GM19397 (cell line): ENCODE data around the gene APOBEC4.
A peak's percentile ranks its signal among the peaks of the same experiment; 100 is the strongest.
"Not testable (repeated sequence)": the region's sequence is repeated elsewhere in the genome, so short reads cannot be mapped to it uniquely, and the experiment has no call there.

Experiments used
- ATAC-seq: cut with Tn5 transposase; IDR thresholded peaks from one replicate; pipeline ENCODE4 v1.9.1; 2021; ENCODE audit warnings: mild to moderate bottlenecking, moderate library complexity; ENCODE audit not compliant: unreplicated experiment

The APOBEC4 gene, protein sequence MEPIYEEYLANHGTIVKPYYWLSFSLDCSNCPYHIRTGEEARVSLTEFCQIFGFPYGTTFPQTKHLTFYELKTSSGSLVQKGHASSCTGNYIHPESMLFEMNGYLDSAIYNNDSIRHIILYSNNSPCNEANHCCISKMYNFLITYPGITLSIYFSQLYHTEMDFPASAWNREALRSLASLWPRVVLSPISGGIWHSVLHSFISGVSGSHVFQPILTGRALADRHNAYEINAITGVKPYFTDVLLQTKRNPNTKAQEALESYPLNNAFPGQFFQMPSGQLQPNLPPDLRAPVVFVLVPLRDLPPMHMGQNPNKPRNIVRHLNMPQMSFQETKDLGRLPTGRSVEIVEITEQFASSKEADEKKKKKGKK

DNA sequence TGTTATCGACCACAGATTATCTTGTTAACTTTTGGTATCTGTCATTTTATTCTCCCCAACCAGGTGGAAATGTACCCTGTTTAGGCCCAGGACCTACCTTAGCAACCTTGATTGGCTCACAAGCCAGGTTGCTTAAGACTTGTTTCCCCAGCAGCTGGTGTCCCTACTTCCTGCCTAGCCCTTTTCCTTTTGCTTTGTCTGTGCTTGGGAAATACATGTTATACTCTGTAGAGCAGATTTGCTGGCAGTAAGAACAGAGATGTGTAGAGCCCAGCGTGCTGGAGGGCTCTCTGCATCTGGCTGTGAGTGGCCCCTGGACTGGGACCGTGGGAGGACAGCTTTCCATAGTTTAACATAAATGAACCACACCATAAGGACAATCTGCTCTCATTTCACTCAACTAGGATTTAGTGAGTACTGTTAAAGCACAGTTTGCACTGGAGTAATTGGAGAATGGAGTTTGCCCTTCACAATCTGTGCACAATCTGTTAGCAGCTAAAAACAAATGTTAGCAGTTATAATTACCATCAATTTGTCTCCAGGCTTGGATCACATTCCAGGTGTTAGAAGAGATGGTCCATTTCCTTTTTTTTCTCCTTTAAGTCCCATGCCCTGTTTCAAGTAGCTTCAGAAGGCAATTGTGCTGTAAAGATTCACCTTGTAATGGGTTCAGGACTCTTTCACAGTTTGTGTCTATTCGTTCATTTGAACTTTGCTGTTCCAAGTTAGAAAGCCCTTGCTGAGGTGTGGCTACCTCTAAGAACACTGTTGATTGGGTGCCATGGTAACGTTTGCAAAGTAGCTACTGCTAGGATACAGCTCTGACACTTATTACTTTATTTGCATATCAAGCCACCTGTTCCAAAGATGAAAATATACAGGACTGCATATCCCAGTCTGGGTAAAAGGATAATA lies at the start of gene APOBEC4:
Gene APOBEC4, minus strand, starts transcription at position 770 of the 915 bp plus-strand sequence. CDS start 4,535 bp downstream, outside the sequence.
- no peak for ATAC-seq

DNA sequence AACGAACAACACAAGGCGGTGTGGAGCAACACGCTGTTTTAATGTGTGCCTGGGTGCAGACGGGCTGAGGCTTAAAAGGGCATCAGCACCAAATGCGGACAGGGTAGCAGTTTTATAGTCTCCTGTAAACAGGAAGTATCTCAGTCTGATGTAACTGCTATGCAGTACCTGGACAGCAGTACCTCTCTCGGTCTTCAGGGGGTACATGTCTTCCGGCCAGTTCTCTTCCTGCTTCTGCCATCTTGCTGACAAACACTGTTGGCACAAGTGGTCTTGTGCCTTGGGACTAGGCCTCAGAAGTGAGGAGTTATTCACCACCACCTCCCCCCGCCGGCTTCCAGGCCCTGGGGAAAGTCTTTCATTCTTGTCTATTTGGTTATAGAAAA lies 49.7 kb upstream of the APOBEC4 start:
- no peak for ATAC-seq

DNA sequence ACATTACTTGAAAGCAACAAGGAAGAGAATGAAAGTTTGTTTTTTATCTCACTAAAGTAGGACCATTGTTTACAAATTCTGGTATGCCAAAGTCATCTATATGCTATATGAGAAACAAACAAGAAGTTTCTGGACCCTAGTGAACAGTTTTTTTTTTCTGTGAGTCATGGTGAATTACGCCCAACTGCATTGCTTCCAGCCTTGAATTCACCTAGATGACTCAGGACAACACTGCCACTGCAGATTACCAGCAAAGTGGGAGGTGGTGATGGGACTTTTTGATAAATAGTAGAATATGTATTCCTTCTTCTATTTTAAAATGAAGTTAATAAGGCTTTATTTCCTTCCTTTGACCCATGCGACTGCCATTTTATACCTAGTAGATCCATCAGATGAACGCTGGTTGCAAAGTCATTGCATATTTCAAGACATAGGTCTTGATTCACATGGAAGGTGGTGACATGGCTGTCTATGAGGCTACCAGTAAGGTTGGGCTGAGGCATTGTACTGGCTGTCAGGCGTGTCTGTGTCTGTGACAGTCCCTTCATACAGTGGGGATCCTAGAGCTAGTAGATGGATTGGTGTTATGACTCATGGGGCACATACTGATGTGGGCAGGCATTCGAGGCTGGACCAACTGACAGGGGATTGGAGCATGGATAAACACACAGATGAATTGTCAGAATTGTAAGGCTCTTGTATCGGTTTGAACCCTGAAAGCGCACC lies 49.1 kb upstream of the APOBEC4 start:
- ATAC-seq: no peak

DNA sequence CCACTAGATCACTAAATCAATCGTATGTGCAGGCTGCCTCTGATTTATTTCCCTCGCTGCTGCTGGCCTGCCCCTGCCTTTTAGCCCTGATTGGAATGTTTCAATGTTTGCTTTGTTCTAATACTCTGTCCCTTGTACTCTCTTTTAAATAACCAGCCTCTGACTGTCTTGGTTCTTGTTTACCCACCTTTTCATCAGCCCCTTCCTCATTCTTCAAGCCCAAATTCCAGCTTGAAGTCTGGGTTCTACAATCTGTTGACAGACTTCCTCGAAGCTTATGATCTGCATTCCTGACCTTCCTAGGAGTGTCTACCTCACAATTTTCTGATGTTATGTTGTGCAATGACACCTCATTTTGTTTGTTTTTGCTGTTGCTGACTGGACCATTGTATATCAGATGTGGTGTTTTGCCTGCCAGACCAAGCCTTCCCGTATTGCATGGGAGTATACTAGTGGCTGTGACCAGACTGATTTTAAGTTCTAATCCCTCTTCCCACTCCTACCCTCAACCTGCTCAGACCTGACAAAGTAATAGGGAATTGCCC lies 46.6 kb upstream of the APOBEC4 start:
- ATAC-seq: no peak

DNA sequence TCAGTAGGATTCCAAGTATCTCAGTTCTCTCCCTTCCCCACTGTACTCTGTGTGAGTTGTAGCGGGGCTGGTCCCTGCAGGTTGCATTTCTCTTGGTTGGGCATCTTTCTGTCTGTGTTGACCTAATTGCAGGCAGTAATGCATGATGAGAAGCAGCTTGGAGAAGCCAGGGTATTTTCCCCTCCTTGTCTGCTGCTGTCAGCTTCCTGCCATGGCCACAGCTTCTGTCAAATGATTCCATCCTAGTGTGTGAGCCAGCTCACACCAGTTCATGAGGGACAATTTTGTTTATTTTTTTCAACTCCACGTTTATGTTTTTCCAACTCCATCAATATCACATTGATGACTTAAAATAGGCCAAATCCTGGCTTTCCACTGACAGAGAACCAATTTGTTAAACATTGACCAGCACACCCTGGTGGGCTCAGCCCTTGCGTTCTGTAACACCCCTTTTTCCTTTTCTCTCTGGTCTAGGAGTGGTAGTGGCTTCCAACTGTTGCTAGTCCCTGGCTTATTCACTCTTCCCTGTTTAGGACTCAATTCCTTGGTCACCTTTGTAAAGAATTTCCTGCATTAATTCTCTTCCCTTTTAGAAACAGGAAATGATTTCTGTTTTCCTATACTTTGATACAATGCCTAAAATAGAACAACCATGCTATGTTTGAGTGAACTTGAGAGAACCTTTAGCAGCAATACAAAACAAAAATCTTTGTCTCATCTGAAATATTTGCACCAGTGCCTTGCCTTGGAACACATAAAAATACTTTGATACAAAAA lies 44.9 kb upstream of the APOBEC4 start:
- ATAC-seq: no peak

DNA sequence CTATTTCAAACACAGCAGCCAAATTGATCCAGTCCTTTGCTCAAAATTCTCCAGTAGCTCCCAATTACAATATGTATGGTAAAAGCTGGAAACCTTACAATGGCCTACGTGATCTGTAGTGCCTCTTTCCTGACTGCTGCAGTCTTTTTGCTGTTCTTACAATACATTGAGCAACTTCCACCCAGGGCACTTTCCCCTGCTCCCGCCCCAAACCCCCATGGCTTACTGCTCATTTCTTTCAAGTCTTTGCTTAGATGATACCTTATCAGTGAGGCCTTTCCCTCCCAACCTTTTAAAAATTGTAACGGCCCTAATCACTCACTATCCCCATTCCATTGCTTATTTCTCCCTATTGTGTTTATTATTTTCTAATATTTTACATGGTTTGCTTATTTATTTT lies 43.9 kb upstream of the APOBEC4 start:
- ATAC-seq: no peak

DNA sequence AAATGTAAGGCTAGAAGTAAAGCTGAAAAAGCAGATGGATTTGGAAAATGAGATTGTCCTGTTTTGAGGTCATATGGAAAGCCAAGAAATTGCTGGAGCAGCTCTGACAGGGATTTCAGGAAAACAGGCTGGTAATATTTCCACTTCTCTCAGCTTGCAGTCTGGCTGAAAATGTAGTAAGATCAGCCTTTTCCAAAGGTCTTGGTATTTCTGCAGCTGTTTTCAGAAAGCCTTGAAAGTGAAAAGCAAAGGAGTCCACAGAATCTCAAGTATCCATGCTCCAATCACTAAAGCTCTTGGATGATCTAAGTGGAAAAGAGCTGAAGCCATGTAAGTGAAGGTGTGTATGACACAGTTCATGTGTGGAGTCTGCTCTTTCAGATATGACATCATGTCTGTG lies 41.6 kb upstream of the APOBEC4 start:
- no peak for ATAC-seq

DNA sequence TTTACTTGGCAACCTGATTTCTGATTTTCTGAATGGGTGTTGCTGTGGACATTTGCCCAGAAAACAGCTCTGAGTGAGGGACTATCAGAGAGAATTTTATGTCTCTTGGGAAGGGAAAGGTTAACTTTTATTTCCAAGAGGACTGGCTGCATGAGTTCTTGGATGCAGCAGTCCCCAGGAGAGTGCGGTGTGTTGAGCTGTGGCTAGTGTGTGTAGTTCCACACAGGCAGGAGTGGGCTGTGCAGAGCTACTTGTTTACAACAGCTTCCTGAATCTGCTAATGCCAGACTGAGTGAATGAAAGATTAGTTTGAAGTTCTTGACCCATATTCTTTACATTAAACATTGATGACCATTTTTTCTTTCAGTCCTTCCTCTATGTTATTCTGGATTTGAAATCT lies 41.0 kb upstream of the APOBEC4 start:
- no peak for ATAC-seq

DNA sequence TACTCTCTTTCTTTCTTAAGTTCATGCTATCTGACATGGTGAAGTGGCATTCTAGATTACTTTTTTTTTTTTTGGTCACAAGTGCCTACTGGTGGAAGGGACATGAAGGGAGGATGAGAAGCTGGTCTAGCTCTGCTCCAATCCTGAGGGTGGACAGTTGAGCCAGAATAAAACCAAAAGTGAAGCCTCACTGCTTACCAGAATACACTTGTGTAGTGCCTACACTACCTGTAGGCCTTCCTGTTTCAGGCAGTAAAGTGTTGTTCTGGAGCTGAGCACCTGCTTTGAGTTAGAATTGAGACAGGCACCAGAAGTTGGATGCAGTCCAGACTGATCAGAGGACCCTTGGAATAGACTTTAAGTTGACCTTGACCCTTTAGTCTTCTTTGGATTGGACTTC lies 40.4 kb upstream of the APOBEC4 start:
- ATAC-seq: no peak

DNA sequence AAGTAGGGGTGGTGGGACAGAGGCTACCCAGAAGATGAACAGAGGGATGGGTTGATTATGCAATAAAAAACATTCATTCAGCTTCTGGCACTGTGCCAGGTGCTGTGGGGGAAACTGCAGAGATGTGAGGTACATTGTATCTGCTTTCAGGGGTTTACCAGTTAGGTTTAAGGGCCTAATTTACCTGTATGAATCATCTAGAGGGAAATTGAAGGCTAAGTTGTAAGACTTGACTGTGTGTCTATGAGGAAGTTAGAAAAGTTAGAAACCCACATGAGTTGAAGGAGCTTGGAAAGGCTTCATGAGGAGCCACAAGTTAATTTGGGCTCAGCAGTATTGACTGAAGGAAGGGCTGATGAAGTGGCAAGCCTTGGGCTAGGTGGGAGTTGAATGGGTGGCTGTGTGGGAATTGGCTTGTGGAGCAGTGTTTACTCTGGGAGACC lies 36.7 kb upstream of the APOBEC4 start:
- peak; percentile 67 for ATAC-seq

DNA sequence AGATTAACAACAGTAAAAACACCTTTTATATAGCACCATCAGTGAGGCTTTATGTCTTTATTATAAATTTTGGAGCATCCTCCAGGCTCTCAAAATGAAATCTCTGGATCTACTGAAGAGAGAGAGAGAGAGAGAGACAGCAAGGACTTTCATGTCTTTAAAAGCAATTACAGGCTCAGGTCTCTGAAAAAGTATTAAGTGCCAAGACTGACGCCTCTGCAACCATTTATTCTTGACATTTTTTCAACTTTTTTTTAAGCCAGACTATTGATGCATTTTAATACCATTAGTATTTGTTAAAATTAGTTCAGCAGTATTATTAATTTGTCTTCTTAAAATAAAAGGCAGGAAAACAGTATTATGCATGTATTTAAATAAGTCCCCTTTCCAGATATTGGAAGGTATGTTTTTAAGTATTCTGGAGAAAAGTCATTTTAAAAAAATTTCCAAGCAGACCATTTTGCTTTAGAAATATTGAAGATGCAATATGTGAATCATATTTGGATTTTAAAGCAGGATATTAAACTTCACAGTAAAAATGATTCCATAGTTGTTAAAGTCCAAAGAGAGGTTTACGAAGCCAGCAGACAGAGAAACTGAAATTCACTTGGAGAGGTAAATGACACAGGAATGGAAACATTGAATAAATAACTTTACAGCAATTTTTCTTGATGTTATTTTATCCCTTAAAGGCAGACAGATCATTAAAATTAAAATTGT lies 35.4 kb upstream of the APOBEC4 start:
- no peak for ATAC-seq

DNA sequence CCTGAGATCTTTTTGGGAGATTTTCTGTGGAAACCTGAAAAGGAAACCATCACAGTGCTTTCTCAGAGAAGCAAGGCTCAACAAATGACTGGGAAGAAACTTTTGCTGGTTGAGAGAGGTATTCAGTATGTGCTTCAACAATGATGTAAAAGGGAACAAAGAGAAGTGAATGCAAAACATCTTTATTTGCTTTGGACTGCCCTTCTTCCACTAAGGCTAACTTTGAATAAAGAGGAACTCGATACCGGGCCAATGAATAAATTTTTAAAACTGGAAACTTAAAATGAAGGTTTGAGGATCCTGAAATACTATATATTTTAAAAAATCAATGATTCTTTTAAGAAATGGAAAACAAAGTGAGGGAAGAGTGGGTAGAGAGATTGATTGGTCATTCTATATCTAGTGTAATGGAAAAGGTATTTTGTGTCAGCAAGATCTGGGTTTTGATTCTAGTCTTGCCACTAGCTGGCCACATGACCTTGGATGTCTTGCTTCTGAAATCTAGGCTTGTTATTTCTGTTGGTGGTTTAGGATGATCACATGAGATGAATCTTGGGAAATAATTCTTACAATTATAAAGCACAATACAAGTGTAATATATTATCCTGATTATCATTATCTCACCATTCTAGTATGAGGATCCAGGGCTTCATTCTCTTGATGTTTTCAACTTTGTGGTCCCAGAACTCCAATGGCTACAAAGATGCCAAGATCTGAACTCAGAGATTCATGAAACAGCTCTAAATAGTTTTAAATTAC lies 34.6 kb upstream of the APOBEC4 start:
- ATAC-seq: no peak

DNA sequence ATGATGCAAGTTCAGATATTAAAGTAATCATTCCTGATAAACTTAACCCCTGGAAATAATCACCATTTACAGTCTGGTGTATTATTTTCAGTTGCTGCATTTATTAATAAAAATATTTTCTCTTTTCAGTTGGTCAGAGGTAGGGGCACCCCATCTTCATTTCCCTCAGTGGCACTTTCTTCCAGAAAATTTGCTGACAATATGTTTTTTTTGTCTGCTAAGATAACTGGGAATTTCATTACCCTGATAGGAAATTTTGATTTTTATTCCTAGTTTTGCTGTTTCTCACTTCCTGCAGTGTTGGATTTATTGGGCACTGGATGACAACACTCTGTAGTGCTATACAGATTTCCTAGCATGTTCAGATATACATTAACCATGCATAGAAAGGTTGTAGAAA lies 33.1 kb upstream of the APOBEC4 start:
- ATAC-seq: no peak

DNA sequence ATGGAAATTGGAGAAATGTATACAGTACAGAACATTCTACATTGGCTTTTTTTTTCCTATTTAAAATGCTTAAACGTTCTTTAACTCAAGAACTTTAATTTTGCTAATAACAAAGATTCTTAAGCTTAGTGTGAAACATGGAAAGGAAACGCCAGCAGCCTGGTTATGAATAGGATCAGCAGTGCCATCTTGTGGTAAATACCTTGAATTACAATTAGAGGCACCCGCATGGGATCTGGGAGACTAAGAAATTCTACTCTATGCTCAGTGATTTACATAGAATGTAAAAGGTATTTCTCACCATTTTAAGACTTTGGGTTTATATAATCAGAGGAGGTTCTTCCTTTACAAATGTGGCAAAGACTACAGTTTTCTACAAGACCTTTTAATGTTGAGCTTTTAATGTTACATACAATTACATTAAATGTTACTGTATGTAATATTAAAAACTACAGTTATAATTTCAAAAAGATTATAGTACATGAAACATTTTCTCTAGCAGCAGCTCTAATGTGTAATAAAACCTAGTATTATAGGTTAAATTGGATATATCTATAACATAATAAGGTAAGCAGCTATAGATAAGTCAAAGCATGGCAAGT lies 32.1 kb upstream of the APOBEC4 start:
- no peak for ATAC-seq

DNA sequence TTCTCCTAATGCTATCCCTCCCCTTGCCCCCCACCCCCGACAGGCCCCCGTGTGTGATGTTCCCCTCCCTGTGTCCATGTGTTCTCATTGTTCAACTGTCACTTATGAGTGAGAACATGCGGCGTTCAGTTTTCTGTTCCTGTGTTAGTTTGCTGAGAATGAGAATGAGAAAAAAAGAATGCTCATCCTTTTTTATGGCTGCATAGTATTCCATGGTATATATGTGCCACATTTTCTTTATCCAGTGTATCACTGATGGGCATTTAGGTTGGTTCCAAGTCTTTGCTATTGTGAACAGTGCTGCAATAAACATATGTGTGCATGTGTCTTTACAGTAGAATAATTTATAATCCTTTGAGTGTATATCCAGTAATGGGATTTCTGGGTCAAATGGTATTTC lies 26.2 kb upstream of the APOBEC4 start:
- not testable (repeated sequence) for ATAC-seq

DNA sequence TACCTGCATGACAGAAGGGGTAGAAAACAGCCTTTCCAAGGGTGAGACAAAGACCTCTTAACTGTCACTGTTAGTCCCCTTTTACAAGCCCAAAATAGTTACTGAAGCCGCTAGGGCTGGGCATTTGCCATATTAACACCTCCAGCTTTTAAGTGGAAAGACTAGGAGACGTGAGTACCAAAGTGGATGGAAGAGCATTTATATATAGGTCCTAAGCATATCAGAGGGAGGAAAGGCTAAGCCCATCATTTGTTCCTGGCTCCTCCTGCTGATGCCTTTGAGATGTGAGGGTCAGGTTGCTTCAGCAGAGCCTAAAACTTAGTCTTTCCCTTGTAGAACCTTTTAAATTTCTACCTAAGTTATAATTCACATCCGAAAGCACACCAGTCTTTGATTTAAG lies 25.7 kb upstream of the APOBEC4 start:
- ATAC-seq: no peak

DNA sequence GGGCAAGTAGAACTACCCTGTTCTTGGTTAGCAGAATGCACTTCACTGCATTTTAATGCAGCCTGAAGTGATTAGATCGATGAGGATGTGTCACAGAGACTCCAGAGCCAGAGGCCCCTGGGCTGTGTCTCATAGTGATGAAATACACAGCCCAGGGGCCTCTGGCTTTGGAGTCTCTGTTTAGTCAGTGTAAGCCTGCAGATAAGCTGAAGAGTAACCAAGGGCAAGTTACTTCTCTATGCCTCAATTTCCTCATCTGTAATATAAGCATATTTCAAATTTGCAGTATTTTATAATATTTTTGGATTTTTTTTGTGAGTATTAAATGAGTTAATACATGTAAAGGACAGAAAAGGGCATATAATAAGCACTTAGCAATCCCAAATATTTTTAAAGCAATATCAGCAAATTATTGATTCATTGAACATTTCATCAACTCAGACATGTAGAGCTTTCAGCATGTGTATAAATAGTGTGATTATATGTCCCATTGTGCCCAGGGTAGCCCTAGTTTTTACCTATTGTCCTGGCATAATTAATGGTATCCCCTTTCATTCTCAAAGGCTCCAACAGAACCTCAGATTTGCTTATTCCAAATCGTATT lies 23.6 kb upstream of the APOBEC4 start:
- no peak for ATAC-seq
